ENCODE measurements around the gene CLDN4. TPM values are rescaled to one million over a fixed set of nuclear protein-coding genes. Genes with fewer than 3 reads are reported as not detected.

The CLDN4 gene
- total and polyA plus RNA-seq, 2 donors from 2014 or later: 82.6 to 342 TPM

- H3K9me3 ChIP-seq (ENCODE audit: control insufficient read depth in 2 of 3, insufficient read depth in 1 of 3, low read length in 3 of 3): no peaks in the 10 kb centered on the region
Measured at GRCh38 chr7:73869011-73869798, 38.4 kb downstream of the CLDN4 start.

GRCh38 chr7:73870041-73870492 lies 39.3 kb downstream of the CLDN4 start:
- no peak overlapping the region for H3K9ac ChIP-seq (ENCODE audit: low read length in 3 of 3)
- peak in 3 of 5 donors; percentile 38 to 85 (median 64) for DNase-seq
- H3K9me3 ChIP-seq (ENCODE audit: control insufficient read depth in 2 of 3, insufficient read depth in 1 of 3, low read length in 3 of 3): no peaks in the 10 kb centered on the region
- intact Hi-C loops (cut with DNase I): no loop called here
- no peaks in the 10 kb centered on the region for H3K27me3 ChIP-seq (ENCODE audit: control insufficient read depth, insufficient read depth, low read length)
- peaks cover 0 to 8% (median 7%) of the 10 kb centered on the region in 3 donors for H3K4me1 ChIP-seq (ENCODE audit: control insufficient read depth in 2 of 3, insufficient read depth in 2 of 3, low read depth in 1 of 3, low read length in 3 of 3)
- H3K4me3 ChIP-seq (ENCODE audit: low read length in 3 of 3): no peak overlapping the region
- no peak for FAIRE-seq
- TF ChIP-seq, protein P1, sequence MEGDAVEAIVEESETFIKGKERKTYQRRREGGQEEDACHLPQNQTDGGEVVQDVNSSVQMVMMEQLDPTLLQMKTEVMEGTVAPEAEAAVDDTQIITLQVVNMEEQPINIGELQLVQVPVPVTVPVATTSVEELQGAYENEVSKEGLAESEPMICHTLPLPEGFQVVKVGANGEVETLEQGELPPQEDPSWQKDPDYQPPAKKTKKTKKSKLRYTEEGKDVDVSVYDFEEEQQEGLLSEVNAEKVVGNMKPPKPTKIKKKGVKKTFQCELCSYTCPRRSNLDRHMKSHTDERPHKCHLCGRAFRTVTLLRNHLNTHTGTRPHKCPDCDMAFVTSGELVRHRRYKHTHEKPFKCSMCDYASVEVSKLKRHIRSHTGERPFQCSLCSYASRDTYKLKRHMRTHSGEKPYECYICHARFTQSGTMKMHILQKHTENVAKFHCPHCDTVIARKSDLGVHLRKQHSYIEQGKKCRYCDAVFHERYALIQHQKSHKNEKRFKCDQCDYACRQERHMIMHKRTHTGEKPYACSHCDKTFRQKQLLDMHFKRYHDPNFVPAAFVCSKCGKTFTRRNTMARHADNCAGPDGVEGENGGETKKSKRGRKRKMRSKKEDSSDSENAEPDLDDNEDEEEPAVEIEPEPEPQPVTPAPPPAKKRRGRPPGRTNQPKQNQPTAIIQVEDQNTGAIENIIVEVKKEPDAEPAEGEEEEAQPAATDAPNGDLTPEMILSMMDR (IDR thresholded peaks at IDR 0.05; ENCODE audit: borderline replicate concordance, extremely low read depth, insufficient read depth): no peak
- H3K36me3 ChIP-seq (ENCODE audit: control insufficient read depth in 2 of 3, insufficient read depth in 3 of 3, low read length in 3 of 3): no peaks in the 10 kb centered on the region
- no peak overlapping the region for H3K27ac ChIP-seq (ENCODE audit: low read depth in 2 of 2, low read length in 2 of 2)

More at GRCh38 chr7:73869011-73869798, 38.4 kb downstream of the CLDN4 start:
- H3K27me3 ChIP-seq (ENCODE audit: control insufficient read depth, insufficient read depth, low read length): no peaks in the 10 kb centered on the region
- H3K9ac ChIP-seq (ENCODE audit: low read length in 3 of 3): no peak overlapping the region
- H3K36me3 ChIP-seq (ENCODE audit: control insufficient read depth in 2 of 3, insufficient read depth in 3 of 3, low read length in 3 of 3): no peaks in the 10 kb centered on the region
- DNase-seq (peak in 2 of 5 donors; percentile 40 to 68), FAIRE-seq (no peak)
- intact Hi-C loops (cut with DNase I): no loop called here
- no peak overlapping the region for H3K27ac ChIP-seq (ENCODE audit: low read depth in 2 of 2, low read length in 2 of 2)
- peaks cover 0 to 8% (median 7%) of the 10 kb centered on the region in 3 donors for H3K4me1 ChIP-seq (ENCODE audit: control insufficient read depth in 2 of 3, insufficient read depth in 2 of 3, low read depth in 1 of 3, low read length in 3 of 3)
- no peak overlapping the region for H3K4me3 ChIP-seq (ENCODE audit: low read length in 3 of 3)
- TF ChIP-seq, protein P1 (IDR thresholded peaks at IDR 0.05; ENCODE audit: borderline replicate concordance, extremely low read depth, insufficient read depth): no peak

DNA sequence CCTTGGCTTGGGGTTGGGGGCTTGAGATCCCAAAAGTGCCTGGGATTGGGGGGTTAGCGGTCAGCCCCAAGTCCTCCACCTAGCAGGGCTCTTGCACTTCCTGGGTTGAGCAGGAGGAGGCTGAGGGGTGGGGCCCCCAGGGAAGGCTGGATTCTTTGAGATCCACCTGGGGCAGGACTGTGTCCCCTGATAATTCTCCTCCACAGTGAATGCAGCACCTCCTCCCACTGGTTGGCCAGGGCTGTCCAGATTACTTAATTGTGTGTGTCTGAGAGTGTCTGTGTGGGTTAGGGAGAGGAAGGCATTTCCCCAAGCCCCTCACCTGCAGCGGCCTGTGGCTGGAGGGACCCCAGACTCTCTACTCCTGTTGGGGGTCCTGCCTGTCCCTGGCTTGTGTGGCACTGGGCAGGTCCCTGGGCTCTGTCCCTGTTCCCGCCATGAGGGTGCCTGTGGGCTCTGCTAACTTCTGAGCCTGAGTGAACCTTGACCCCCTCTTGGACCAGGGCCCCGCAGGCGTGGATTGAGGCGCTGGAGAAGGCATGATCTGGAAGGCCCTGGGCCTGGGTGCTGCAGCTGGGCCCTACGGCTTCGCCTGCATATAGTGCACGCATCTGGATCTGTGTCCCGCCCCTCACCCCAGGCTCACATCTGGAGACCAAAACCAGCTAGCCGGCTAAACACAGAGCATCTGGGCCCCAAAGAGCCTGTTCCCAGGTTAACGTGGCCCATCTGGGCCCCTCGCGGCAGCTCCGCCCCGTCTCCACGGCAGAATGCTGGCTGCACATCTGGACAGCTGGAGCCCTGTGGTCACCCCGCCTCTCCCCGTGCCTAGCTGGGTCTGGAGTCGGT lies 40.6 kb downstream of the CLDN4 start:
- TF ChIP-seq, protein P1 (IDR thresholded peaks at IDR 0.05; ENCODE audit: borderline replicate concordance, extremely low read depth, insufficient read depth): no peak
- Histone ChIP-seq H3K9ac (ENCODE audit: low read length in 3 of 3) (no peak overlapping the region), H3K36me3 (ENCODE audit: control insufficient read depth in 2 of 3, insufficient read depth in 3 of 3, low read length in 3 of 3) (no peaks in the 10 kb centered on the region), H3K4me3 (ENCODE audit: low read length in 3 of 3) (no peak overlapping the region), H3K9me3 (ENCODE audit: control insufficient read depth in 2 of 3, insufficient read depth in 1 of 3, low read length in 3 of 3) (no peaks in the 10 kb centered on the region), H3K27me3 (ENCODE audit: control insufficient read depth, insufficient read depth, low read length) (no peaks in the 10 kb centered on the region), H3K4me1 (ENCODE audit: control insufficient read depth in 2 of 3, insufficient read depth in 2 of 3, low read depth in 1 of 3, low read length in 3 of 3) (peaks cover 0 to 8% (median 7%) of the 10 kb centered on the region in 3 donors), H3K27ac (ENCODE audit: low read depth in 2 of 2, low read length in 2 of 2) (no peak overlapping the region)
- intact Hi-C loops (cut with DNase I): no loop called here
- FAIRE-seq (no peak), DNase-seq (peak in 2 of 5 donors; percentile 38 to 54)

Measured in kidney (tissue), 14 donors.